NK-92 treated with Interleukin-12 subunit alpha and Interleukin-12 subunit beta, amount 100 ng/mL, for 24 hours (cell line): Measurements from ENCODE around the gene FEZF2.

Experiments
- DNase-seq: peaks from one replicate; lab custom pipeline; 2025; lab: John Stamatoyannopoulos, UW

The FEZF2 gene

GRCh38 chr3:62329971-62330370, 43.4 kb downstream of the FEZF2 start:
- DNase-seq, result no peak

GRCh38 chr3:62325896-62326295, 47.5 kb downstream of the FEZF2 start:
- no peak for DNase-seq

- no peak for DNase-seq
Observed at GRCh38 chr3:62323241-62323640, 50.1 kb downstream of the FEZF2 start.
